ENCODE data around the gene VPS50.
"Not testable (repeated sequence)": the region's sequence is repeated elsewhere in the genome, so short reads cannot be mapped to it uniquely, and the experiment has no call there.

Gene VPS50

DNA sequence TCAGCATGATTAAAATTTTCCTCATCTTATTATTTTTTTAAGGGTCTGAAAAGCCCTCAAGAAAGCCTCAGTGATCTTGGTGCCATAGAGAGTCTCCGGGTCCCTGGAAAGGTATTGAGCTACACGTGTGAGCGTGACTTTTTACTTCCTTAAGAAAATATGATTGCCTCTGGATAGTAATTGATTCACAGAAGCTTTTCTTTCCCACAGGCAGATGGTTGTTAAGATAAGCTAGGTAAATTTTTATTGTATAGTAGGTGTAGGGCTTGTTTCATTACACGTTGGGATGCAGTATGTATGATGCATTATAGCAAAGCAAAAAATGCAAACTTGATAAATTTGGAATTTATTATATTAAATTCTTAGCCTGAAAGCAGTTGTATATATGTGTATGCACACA, 7.7 kb downstream of the VPS50 start:
- no peak for DNase-seq (ENCODE audit: low read depth, low spot score)

DNA sequence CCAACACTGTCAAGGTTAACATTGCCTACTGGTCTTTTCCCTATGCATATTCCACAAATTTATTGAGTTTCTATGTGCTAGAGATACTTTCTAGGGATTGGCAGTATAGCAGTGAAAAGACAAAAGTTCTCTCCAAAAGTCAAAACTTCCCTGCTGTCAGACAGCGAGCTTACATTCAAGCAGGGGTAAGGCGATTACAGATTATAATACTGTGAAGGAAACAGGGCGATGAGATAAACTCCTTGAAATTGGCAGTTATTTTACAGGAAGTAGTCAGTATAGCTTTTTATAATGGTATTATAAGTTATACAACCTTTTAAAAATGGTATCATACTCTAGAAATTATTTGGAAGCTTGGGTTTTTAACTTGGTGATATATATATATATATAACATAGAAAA, 9.9 kb downstream of the VPS50 start:
- no peak for DNase-seq (ENCODE audit: low read depth, low spot score)

DNA sequence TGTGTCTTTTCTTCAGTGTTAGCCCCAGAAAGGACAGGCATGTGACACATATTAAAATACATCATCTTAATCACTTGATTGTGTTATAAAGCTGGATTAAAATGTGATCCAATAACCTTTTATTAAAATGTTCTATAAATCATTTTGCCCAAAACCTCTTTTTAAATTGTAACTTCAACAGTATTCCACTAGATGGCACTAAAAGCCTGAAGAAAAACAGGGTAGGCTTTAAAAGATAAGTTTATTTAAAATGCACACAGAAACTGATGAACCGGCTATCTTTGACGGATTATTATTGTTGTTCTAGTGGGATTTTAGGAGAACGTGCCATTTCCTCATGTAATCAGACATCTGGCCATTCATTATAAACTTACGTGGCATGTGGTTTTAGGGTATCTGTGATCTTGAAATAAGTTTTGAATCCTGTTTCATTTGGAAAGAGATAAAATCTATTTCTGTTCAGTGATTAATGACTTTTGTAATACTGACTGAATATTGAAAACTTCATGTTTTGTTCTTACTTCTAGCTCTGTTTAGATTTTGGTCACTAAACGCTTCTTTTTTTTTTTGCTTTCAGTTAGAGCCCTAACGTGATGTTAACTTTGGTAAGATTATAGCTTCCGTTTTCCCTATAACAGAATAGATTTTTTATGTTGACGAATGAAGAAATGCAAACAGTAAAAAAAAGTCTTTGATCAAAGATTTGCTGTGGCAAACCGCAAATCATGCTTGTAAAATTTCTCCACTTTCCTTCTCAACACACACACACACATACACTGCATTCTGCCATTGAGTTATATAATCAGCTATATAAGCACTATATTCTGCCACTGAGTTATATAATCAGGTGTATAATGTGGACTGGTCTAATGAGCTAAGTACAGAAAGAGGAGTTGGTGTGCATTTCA, 13.6 kb downstream of the VPS50 start:
- DNase-seq (ENCODE audit: low read depth, low spot score), result no peak

DNA sequence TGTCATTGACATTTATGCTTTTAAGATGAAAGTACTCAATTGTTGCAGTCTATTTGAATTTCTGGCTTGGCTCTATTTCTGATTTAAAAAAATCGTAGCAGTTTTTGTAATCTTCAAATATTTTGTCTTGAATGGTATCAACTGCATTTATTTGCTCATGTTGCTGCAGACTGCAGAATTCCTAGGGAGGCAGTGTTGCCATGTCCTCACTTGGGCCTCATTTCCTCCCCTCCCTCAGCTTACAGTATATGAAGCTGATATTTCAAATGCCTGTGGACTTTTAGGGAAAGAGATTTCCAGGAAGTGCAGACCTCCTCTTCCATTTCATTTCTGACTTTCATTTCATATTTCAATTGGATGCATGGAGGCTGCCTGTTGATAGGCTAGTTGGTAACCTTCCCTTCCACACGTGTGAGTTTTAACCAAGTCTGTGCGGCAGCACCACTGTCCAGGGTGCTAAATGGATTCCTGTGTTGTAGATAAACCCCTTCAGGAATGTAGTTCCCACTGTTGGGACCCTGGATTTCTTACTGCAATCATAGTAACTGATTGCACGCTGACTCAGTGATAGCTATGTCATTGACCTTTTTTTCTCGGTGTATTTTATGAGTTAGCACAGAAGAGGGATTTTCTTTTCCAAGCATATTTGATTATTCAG, 17.5 kb downstream of the VPS50 start:
- DNase-seq (ENCODE audit: low read depth, low spot score), result no peak

DNA sequence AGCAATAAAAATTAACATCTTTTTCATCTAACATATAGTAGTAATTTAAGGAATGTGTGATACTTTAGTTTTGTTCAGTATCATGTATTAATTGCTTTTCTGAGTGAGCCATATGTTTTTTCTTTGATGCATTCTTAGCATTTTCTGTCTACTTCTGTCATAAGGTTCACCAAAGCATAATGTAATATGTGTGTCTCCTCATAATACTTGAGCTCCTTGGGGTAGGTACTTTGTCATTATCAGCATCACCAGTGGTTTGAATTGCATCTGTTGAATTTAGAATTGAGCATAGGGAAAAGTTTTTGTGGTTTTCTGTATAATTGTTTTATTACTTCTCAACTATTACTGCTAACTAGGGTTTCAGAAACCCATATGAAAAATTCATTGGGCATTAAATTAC, 26.5 kb downstream of the VPS50 start:
- DNase-seq (ENCODE audit: low read depth, low spot score), result no peak

DNA sequence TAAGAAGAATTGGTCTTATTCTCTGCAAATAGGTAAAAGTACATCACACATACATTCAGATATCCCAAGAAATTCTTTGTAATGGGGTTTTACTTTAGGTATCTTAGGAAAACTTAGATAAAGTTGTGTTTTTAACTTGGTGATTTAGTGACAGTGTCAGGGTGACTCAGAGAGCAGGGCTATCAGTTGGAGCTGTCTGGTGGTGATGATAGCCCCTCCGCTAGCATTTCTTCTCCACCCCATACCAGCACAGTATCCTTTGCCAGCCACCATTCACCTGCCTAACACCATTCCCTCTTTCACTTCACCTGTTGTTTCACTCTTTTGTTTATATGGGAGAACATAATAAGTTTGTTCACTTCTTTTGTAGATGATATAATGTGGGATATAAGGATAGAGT, 30.4 kb downstream of the VPS50 start:
- DNase-seq (ENCODE audit: low read depth, low spot score), result no peak

DNA sequence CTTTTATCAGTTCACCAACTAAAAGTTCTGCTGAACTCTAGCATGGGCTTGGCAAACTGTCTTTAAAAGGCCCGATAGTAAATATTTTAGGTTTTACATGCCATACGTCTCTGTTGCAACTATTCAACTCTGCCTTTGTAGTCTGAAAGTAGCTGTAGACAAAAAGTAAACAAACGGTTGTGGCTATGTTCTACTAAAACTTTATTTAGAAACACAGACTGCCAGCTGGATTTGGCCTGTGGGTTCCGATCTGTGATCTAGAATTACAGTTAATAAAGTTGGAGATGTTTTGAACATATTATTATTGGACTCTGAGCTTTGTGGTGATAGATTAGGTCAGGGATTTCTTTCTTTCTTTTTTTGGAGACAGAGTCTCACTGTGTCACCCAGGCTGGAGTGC, 33.1 kb downstream of the VPS50 start:
- DNase-seq (ENCODE audit: low read depth, low spot score), result no peak

DNA sequence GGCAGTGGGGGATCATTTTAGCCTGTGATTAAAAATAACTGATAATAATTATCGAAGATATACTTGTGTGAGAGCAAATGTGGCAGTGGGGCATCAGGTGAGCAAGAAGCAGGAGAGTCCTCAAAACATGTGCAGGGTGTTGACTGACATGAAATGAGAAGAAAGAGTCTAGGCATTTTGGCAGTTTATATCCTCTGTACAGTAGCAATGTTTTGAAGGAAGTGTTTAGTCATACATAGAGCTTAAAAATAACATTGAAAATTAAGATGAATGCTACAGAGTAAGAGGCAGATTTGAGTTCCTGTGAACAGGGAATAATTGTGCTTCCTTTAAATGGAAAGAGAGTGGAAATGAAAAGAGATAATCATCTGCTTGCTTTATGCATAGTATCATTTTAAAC, 47.4 kb downstream of the VPS50 start:
- DNase-seq (ENCODE audit: low read depth, low spot score), result no peak

DNA sequence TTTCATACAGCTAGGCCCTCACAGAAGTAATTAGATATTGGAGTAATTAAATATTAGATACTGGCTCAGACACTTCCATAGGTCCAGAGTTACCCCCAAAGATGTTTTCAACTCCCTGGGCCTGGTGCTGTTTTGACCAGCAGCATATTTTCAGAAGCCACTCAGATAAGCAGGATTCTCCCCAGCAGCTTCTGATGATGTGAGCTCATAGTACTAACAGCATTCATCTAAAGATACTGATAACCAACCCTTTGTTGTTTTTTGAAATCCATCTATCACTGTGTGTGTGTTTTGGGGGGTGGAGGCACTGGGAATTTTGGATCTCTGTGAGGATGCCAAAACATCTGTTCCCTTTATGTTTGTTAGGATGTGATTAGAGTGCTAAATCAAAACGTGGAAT, 52.7 kb downstream of the VPS50 start:
- DNase-seq (ENCODE audit: low read depth, low spot score), result no peak

DNA sequence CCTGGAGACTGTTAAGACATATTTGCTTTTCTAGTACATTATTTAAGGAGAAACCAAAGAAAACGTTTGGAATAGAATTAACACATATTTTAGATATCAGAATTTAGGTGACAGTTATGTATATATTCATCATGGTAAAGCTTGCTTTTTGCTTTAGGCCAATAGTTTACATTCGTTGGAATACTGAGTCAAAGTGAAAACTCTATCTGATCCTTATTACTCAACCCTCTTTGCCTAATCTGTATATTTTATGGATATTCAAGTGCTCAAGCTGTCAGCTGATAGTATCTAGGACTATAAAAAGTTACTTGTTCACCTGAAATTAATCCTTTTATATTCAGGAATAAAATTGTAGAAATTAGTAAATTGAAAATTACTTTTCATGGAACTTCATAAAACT, 61.1 kb downstream of the VPS50 start:
- no peak for DNase-seq (ENCODE audit: low read depth, low spot score)

DNA sequence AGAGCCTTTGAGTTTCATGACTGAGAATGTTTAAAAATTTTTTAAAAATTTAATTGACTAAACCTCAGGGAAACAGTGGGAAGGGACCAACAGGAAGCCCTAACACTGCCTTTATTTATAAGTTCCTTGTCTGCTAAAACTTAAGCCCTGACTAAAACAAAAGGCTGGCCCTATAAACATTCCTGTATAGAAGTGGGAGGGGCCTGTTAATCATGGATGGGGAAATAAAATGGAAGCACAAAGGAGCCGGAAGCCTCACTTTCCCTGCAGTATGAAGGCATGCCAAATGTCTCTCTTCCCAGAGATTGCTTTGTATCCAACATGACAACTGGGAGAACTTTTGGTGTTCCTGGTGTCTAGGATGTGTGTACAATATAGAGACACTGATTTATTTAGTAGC, 66.0 kb downstream of the VPS50 start:
- no peak for DNase-seq (ENCODE audit: low read depth, low spot score)

DNA sequence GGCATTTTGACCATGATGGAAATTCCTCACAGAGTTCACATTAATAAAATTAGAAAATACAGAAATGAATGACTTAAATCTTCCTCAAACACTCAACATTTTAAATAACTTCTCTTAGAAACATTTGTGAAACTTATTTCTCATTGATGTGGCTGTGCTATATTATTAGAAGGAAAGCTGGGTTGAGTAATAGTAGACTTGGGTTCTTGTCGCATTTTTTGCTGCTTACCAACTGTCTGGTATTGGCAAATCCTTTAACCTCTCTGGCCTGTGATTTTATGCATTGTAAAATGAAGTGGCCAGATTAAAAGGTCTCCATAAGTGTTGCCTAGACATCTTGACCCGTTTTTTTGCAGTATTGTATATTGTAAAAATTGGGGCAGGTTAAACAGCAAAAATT, 66.5 kb downstream of the VPS50 start:
- DNase-seq (ENCODE audit: low read depth, low spot score), result no peak

DNA sequence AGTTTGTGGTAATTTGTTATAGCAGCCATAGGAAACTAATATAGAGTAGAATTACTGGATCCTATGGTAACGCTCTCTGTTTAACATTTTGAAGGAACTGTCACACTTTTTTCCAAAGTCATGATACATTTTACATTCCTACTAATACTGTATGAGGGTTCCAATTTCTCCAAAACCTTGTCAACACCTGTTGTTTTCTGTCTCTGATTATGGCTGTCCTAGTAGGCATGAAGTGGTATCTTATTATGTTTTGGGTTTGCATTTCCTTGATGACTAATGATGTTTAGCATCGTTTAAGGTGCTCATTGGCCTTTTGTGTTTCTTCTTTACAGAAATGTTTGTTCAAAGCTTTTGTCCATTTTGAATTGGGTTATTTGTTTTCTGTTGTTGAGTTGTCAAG, 69.6 kb downstream of the VPS50 start:
- no peak for DNase-seq (ENCODE audit: low read depth, low spot score)

DNA sequence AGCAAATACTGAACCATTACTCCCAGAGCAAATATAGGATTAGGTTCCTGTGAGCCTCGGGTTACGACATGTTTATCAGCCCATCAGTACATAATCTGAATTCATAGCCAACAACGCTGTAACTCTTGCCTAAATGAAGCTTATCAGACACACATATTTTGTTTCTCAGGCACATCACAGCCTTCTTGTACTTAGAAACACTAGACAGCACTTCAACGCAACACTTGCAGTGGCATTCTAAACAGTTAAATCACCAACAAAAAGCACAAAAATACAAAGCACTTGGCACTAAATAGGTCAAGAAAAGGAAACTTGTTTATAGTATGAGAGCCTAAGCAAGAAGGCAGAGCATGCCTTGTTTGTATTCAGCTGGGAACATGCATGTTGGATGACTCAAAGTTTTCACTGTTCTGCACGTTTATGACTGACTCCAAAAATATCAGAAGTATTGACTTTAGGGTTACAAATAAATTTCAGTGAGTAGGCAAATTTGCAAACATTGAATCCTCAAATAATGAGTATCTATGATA, 75.0 kb downstream of the VPS50 start:
- no peak for DNase-seq (ENCODE audit: low read depth, low spot score)

DNA sequence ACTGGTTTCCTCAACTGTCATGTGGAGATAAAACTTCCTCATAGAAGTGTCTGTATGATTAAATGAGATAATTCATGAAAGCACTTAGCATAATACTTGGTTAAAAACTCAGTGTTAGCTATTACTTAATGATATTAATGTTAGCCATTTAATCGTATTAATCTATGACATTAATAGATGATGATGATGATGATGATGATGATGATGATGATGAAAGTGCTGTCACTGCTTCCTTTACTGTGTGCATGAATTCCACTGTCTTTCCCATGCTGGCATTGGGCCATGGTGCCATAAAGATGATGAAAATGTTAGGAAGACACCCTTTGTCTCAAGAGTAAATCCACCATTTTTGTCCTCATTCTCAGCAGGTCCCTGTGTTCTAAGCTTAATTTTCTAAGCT, 75.8 kb downstream of the VPS50 start:
- DNase-seq (ENCODE audit: low read depth, low spot score), result no peak

DNA sequence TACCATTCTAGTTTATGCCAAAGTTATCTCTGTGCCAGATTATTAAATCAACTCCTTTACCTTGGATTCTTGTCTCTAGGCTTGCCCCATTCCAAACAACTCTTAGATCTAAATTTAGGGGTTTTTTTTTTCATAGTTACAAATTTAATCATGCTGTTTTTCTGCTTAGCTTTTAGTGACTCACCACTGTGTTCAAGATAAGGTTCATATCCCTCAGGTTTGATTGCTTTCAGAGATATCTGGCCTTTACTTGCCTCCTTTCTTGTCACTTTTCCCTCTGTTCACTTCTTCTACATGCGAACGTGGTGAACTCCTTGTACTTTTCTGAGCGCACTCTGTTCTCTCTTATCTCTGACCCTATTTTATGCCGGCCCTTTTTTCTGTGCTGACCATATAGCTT, 78.2 kb downstream of the VPS50 start:
- DNase-seq (ENCODE audit: low read depth, low spot score), result no peak

DNA sequence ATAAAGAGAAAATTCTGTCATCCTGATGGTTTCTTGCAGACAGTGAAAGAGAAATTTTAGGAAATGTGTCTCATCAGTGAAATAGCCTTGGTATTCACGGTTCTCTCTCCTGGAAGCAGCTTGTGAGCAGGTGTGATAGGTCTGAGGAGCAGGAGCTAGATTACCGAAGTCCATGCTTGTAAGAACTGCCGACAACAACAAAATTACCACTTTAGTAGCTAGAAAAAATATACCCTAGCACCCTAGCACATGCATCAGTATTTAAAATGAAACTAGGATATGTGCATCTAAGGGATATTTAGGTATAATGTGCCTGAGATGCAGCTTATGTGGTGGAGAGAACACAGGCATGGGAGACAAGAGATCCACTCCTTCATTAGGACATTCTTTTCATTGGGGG, 82.3 kb downstream of the VPS50 start:
- DNase-seq (ENCODE audit: low read depth, low spot score), result no peak

DNA sequence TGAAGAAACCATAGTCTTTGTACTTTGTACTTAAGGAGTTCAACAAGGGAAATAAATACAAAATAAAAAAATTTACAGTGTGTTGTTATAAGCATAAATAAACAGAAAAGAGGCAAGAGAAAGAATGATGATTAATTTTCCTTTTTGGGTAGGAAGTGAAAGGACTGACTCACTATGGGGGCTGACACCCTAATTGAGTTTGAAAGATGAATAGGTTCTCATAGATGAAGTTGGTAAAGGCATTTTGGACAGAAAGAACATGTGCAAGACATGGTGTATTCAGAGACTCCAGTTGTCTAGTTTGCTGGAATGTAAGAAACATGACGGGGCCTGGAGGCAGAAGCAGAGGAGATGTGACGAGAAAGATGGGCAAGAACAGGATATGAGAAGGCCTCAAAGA, 83.7 kb downstream of the VPS50 start:
- DNase-seq (ENCODE audit: low read depth, low spot score), result no peak

DNA sequence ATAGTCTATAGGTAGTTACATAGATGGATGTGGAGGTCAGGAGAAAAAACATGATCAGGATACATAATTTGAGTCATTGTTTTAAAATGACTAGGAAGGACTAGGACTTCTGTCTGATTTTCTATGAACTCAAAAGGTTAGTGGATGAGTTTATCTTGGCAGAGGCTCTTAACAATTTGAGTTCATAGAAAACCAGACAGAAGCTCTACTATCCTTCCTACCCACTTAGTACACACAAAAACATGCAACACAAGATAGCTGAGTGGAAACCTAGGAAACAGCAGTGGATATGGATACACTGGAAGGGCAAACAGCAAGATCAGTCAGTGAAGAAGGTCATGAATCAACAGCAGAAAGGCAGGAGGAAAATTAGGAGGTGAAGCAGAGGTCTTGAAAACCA, 84.6 kb downstream of the VPS50 start:
- no peak for DNase-seq (ENCODE audit: low read depth, low spot score)

DNA sequence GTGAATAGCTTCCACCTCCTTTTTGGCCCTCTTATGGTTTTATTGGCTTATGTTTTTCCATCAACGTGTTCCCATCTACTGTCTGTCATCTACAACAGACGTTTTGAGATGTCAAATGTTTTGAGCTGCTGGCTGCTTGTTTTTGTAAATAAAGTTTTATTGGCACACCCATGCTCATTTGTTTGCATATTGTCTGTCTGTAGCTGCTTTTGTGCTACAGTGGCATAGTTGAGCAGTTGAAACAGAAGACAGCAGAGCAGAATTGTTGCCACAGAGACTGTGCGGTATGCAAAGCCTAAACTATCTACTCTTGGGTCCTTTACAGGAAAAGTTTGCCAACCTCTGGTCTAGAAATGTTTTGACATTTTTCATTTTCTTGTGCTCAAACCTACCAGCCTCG, 88.7 kb downstream of the VPS50 start:
- DNase-seq (ENCODE audit: low read depth, low spot score), result no peak

DNA sequence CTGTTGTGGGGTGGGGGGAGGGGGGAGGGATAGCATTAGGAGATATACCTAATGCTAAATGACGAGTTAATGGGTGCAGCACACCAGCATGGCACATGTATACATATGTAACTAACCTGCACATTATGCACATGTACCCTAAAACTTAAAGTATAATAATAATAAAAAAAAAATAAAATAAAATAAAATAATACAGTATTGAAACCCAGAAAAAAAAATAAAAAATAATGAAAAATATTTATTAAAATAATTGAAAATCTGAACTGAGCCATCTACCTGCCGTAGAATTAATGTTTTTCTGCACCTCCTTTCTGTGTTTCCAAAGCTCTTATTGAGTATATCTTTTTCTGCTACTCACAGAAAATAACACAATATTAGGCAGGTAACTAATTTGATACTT, 94.1 kb downstream of the VPS50 start:
- DNase-seq (ENCODE audit: low read depth, low spot score), result not testable (repeated sequence)

DNA sequence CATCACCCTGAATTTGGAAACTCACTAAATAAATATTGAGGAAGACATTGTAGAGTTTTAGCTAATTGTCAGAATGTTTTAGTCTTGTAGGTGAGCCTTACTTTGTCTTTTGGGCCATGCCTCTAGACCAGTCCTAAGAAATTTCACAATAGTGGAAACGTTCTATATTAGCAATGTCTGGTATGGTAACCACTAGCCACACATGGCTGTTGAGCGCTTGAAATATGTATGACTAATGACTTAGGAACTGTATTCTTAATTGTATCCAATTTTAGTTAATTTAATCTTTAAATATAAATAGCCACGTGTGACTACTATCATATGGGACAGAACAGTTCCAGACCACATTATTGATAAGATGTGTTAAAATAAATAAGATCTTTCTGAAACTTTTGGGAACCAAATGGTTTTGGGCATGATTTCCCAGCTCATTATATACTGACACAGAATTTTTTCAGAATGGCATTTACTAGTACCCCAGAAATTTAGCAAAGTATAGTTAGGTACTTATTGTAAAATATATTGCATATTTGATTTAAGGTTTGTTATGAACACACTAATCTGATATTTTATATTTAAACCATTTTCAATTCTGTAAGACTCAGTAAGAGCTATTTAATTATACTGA, 95.0 kb downstream of the VPS50 start:
- no peak for DNase-seq (ENCODE audit: low read depth, low spot score)

DNA sequence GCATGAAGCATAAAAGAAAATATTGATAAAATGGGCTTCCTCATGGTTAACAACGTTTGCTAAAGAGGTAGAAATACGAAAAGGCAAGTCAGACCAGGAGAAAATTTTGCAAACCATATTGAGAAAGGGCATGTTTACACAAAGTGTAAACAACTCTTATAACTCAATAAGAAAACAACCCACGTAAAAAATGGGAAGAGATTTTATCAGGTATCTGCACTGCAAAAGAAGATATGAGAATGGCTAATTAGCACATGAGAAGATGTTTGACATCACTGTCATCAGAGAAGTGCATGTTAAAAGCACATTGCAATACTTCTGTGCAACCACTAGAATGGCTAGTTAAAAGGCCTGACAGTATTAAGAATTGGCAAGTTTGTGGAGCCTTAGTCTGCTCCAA, 99.5 kb downstream of the VPS50 start:
- no peak for DNase-seq (ENCODE audit: low read depth, low spot score)

Measured in brain pericyte (primary cell).